Prostate gland (tissue), 2 donors: ENCODE measurements around the gene HDAC6. TPM values are rescaled to one million over a fixed set of nuclear protein-coding genes. Genes with fewer than 3 reads are reported as not detected.
A peak's percentile ranks its signal among the peaks of the same experiment; 100 is the strongest.

Source experiments
- DNase-seq: peaks from one replicate; pipeline ENCODE4 v3.0.0-alpha.2; 2019; ENCODE audit warnings: low spot score
- H3K27ac ChIP-seq, 2 donors: fragments of 200-600 bp; sonication (generic); 2 replicates each; pipeline ENCODE4 v1.5.1; 2017 to 2019
- H3K27me3 ChIP-seq: fragments of 200-600 bp; sonication (generic); replicated peaks from 2 replicates; pipeline ENCODE4 v1.5.1; 2019; ENCODE audit not compliant: insufficient read depth
- H3K36me3 ChIP-seq, 2 donors: fragments of 200-600 bp; sonication (generic); 1 replicate in 1 of 2; 2 replicates in 1 of 2; pipeline versions ENCODE4 v1.5.1 to v1.8.1; 2017 to 2019
- H3K4me1 ChIP-seq: fragments of 200-600 bp; sonication (generic); replicated peaks from 2 replicates; pipeline ENCODE4 v1.5.1; 2019
- H3K4me3 ChIP-seq, 2 donors: fragments of 200-600 bp; sonication (generic); 2 replicates each; pipeline ENCODE4 v1.5.1; 2017 to 2019
- H3K9me3 ChIP-seq: fragments of 200-600 bp; sonication (generic); 2 replicates; pipeline ENCODE4 v1.5.1; 2017
- CTCF ChIP-seq, 4 experiments: fragments of 200-600 bp in 2 of 4; fragments of 450-650 bp in 2 of 4; sonication (generic) in 2 of 4; IDR thresholded peaks; 1 replicate in 3 of 4; 2 replicates in 1 of 4; pipeline ENCODE4 v1.5.1; 2016 to 2019; ENCODE audit warnings: antibody characterized with exemption in 4 of 4, mild to moderate bottlenecking in 2 of 4, moderate library complexity in 2 of 4
- POLR2A ChIP-seq: fragments of 450-650 bp; IDR thresholded peaks from one replicate; pipeline ENCODE4 v1.6.1; 2016; ENCODE audit warnings: antibody characterized with exemption, mild to moderate bottlenecking
- POLR2AphosphoS5 ChIP-seq: sonication (generic); formaldehyde crosslinking; IDR thresholded peaks from one replicate; pipeline ENCODE4 v1.6.1; 2017; ENCODE audit warnings: antibody characterized with exemption
- WGBS: methylation state at CpG from one replicate; pipeline ENCODE4 v1.1.5; 2018; 5-methylcytosine and 5-hydroxymethylcytosine counted together
- intact Hi-C: fragments of 100-400 bp; cut with DNase I; formaldehyde crosslinking; loops from one replicate; pipeline ENCODE4 v1.14.2; 2022
- total RNA-seq, 2 donors: library from RNA; depleted of rRNA; stranded (reverse); fragments of >200 nt; gene quantifications; one replicate each; pipeline ENCODE4 v1.1.0, GENCODE V29; 2016

The HDAC6 gene
- total RNA-seq, 2 donors from 2014 or later = 102 to 113 TPM

- Histone ChIP-seq H3K4me1 (no peaks in the 10 kb centered on the region), H3K9me3 (no peaks in the 10 kb centered on the region), H3K27ac (peak within 1 kb of the TSS; percentile 45 to 67), H3K27me3 (no peaks in the 10 kb centered on the region), H3K4me3 (no peak within 1 kb of the TSS), H3K36me3 (no peaks in the 10 kb centered on the region)
- WGBS = 21% methylated on average over 10 of the region's 12 CpGs
- TF ChIP-seq CTCF (IDR thresholded peaks at IDR 0.05) (peak in 2 of 4 experiments; percentile 60 to 63), POLR2A (no peak), POLR2AphosphoS5 (peak; percentile 43)
- peak; percentile 59 for DNase-seq
- intact Hi-C loops = no loop called here
Measured at GRCh38 chrX:48761674-48762471, 40.0 kb upstream of the HDAC6 start, which contains the start of gene GLOD5. Gene GLOD5 (plus strand): TSS chrX:48761747. CDS start chrX:48761791, 44 bp downstream.

- H3K4me3 ChIP-seq = no peak overlapping the region
- no peaks in the 10 kb centered on the region for H3K27me3 ChIP-seq
- intact Hi-C loops = no loop called here
- no peaks in the 10 kb centered on the region for H3K4me1 ChIP-seq
- no peaks in the 10 kb centered on the region for H3K36me3 ChIP-seq
- TF ChIP-seq POLR2AphosphoS5 (no peak), CTCF (IDR thresholded peaks at IDR 0.05) (no peak), POLR2A (no peak)
- H3K9me3 ChIP-seq = no peaks in the 10 kb centered on the region
- 82% methylated on average over 6 of the region's 6 CpGs for WGBS
- H3K27ac ChIP-seq = no peak overlapping the region
- DNase-seq = no peak
Measured at GRCh38 chrX:48769230-48769629, 32.6 kb upstream of the HDAC6 start.

GRCh38 chrX:48770296-48770695, 31.6 kb upstream of the HDAC6 start:
- Histone ChIP-seq H3K27ac (no peak overlapping the region), H3K9me3 (no peaks in the 10 kb centered on the region), H3K4me3 (no peak overlapping the region), H3K27me3 (no peaks in the 10 kb centered on the region), H3K4me1 (no peaks in the 10 kb centered on the region), H3K36me3 (no peaks in the 10 kb centered on the region)
- TF ChIP-seq CTCF (IDR thresholded peaks at IDR 0.05) = no peak
- TF ChIP-seq POLR2AphosphoS5 = no peak
- no peak for TF ChIP-seq POLR2A
- WGBS = 60% methylated on average over 6 of the region's 6 CpGs
- intact Hi-C loops = no loop called here
- no peak for DNase-seq

GRCh38 chrX:48772602-48773001, 29.3 kb upstream of the HDAC6 start:
- no peaks in the 10 kb centered on the region for H3K4me1 ChIP-seq
- no peaks in the 10 kb centered on the region for H3K9me3 ChIP-seq
- H3K27me3 ChIP-seq = no peaks in the 10 kb centered on the region
- 85% methylated on average over 5 of the region's 6 CpGs for WGBS
- DNase-seq = no peak
- H3K36me3 ChIP-seq = no peaks in the 10 kb centered on the region
- intact Hi-C loops = no loop called here
- no peak overlapping the region for H3K4me3 ChIP-seq
- H3K27ac ChIP-seq = no peak overlapping the region
- TF ChIP-seq POLR2AphosphoS5 = no peak
- no peak for TF ChIP-seq CTCF (IDR thresholded peaks at IDR 0.05)
- TF ChIP-seq POLR2A = no peak
